K562 (cell line): ENCODE measurements around the gene MADD. TPM values are rescaled to one million over a fixed set of nuclear protein-coding genes. Genes with fewer than 3 reads are reported as not detected.

Experiments
- ARHGAP35 ChIP-seq: fragments of 450-650 bp; IDR thresholded peaks from 2 replicates; pipeline ENCODE4 v1.6.1; 2018; ENCODE audit not compliant: partially characterized antibody
- CC2D1A ChIP-seq: fragments of 450-650 bp; IDR thresholded peaks from 2 replicates; pipeline ENCODE4 v1.6.1; 2017; ENCODE audit warnings: mild to moderate bottlenecking
- DPF2 ChIP-seq: fragments of 450-650 bp; IDR thresholded peaks from 2 replicates; pipeline ENCODE4 v1.6.1; 2016
- FOXJ3 ChIP-seq: sonication (generic); formaldehyde crosslinking; IDR thresholded peaks from 2 replicates; pipeline ENCODE4 v1.4.0; 2020; ENCODE audit warnings: mild to moderate bottlenecking, missing genetic modification reagents
- ILF3 ChIP-seq: fragments of 450-650 bp; IDR thresholded peaks from 2 replicates; pipeline ENCODE4 v1.6.1; 2018; ENCODE audit warnings: antibody characterized with exemption, mild to moderate bottlenecking, moderate library complexity, borderline replicate concordance
- MAFG ChIP-seq: fragments of 450-650 bp; conservative IDR thresholded peaks from 2 replicates; pipeline ENCODE4 v1.6.1; 2016; ENCODE audit warnings: missing genetic modification characterization, missing compliant biosample characterization
- MAZ ChIP-seq, 2 experiments: fragments of 450-650 bp in 1 of 2; sonication (generic) in 1 of 2; formaldehyde crosslinking; IDR thresholded peaks in 1 of 2; conservative IDR thresholded peaks in 1 of 2; 2 replicates each; pipeline versions ENCODE4 v1.4.0 to v1.5.0; 2020; ENCODE audit warnings: mild to moderate bottlenecking in 1 of 2, missing genetic modification reagents in 1 of 2
- MEF2D ChIP-seq: conservative IDR thresholded peaks from 2 replicates; pipeline ENCODE4 v1.6.1; 2016; ENCODE audit warnings: low read depth, missing genetic modification characterization, missing compliant biosample characterization
- MTF1 ChIP-seq: fragments of 250-450 bp; sonication (Bioruptor Pico); IDR thresholded peaks from 2 replicates; pipeline ENCODE4 v1.9.0; 2021; ENCODE audit warnings: moderate library complexity, mild to moderate bottlenecking, inconsistent platforms, borderline replicate concordance
- NCOA2 ChIP-seq, 2 experiments: fragments of 450-650 bp; IDR thresholded peaks; 2 replicates each; pipeline ENCODE4 v1.6.1; 2018; ENCODE audit warnings: mild to moderate bottlenecking in 2 of 2, moderate library complexity in 1 of 2; ENCODE audit not compliant: partially characterized antibody in 2 of 2
- NCOA6 ChIP-seq: fragments of 450-650 bp; IDR thresholded peaks from 2 replicates; pipeline ENCODE4 v1.6.1; 2017; ENCODE audit warnings: mild to moderate bottlenecking
- PBX2 ChIP-seq, 2 experiments: IDR thresholded peaks in 1 of 2; conservative IDR thresholded peaks in 1 of 2; 2 replicates each; pipeline ENCODE4 v1.6.1; 2016; ENCODE audit warnings: low read depth in 2 of 2, mild to moderate bottlenecking in 1 of 2, missing compliant biosample characterization in 1 of 2, missing genetic modification characterization in 1 of 2, moderate library complexity in 1 of 2
- POLR2A ChIP-seq: fragments of 450-650 bp; conservative IDR thresholded peaks from 2 replicates; pipeline ENCODE4 v1.6.1; 2016
- RBBP5 ChIP-seq: fragments of 200-600 bp; sonication (generic); IDR thresholded peaks from 2 replicates; pipeline ENCODE4 v1.6.1; 2012; ENCODE audit warnings: borderline replicate concordance, mild to moderate bottlenecking, low read length, control low read depth, inconsistent platforms; ENCODE audit not compliant: insufficient read depth, poor library complexity, severe bottlenecking
- RBM39 ChIP-seq: fragments of 200-400 bp; formaldehyde crosslinking; optimal IDR thresholded peaks from 2 replicates; pipeline ENCODE3; 2018; ENCODE audit warnings: low read depth, low read length
- SMAD3 ChIP-seq: fragments of 450-650 bp; formaldehyde crosslinking; conservative IDR thresholded peaks from 2 replicates; pipeline ENCODE4 v1.4.0; 2020; ENCODE audit warnings: mild to moderate bottlenecking
- SMARCB1 ChIP-seq: IDR thresholded peaks from 2 replicates; pipeline ENCODE4 v1.6.1; 2011; ENCODE audit warnings: improper control_type of control experiment, low read depth; ENCODE audit not compliant: insufficient read length
- SRF ChIP-seq, 2 experiments: fragments of 250-450, 450-650 bp in 1 of 2; sonication (Bioruptor Pico) in 1 of 2; sonication (generic) in 1 of 2; formaldehyde crosslinking; IDR thresholded peaks; 2 replicates each; pipeline versions ENCODE4 v1.5.0 to v1.5.1; 2020 to 2022; ENCODE audit warnings: mild to moderate bottlenecking in 1 of 2, missing genetic modification reagents in 1 of 2
- STAT5A ChIP-seq: IDR thresholded peaks from 2 replicates; pipeline ENCODE4 v1.6.1; 2012; ENCODE audit warnings: low read length, inconsistent platforms, borderline replicate concordance
- TARDBP ChIP-seq: fragments of 450-650 bp; IDR thresholded peaks from 2 replicates; pipeline ENCODE4 v1.6.1; 2016
- TEAD1 ChIP-seq, 2 experiments: fragments of 450-650 bp in 1 of 2; sonication (generic) in 1 of 2; formaldehyde crosslinking; IDR thresholded peaks; 2 replicates each; pipeline versions ENCODE4 v1.4.0 to v1.8.0; 2020 to 2022; ENCODE audit warnings: mild to moderate bottlenecking in 2 of 2, missing genetic modification reagents in 1 of 2
- U2AF1 ChIP-seq: fragments of 200-400 bp; formaldehyde crosslinking; optimal IDR thresholded peaks from 2 replicates; pipeline ENCODE3; 2017; ENCODE audit warnings: mild to moderate bottlenecking, low read depth, low read length, moderate library complexity
- ZBTB8A ChIP-seq: fragments of 450-650 bp; IDR thresholded peaks from 2 replicates; pipeline ENCODE4 v1.6.1; 2018; ENCODE audit warnings: mild to moderate bottlenecking, moderate library complexity; ENCODE audit not compliant: partially characterized antibody
- ZFPM2 ChIP-seq: fragments of 250-450 bp; sonication (Bioruptor Pico); IDR thresholded peaks from 2 replicates; pipeline ENCODE4 v1.5.1; 2022; ENCODE audit warnings: mild to moderate bottlenecking
- ZNF124 ChIP-seq: sonication (generic); formaldehyde crosslinking; IDR thresholded peaks from 2 replicates; pipeline ENCODE4 v1.8.1; 2022; ENCODE audit warnings: missing genetic modification reagents
- ZNF668 ChIP-seq: fragments of 250-450 bp; sonication (Bioruptor Pico); IDR thresholded peaks from 2 replicates; pipeline ENCODE4 v1.8.0; 2022; ENCODE audit warnings: mild to moderate bottlenecking, inconsistent platforms
- ZNF766 ChIP-seq: fragments of 200-800 bp; sonication (Bioruptor generic); conservative IDR thresholded peaks from 2 replicates; pipeline ENCODE4 v1.6.1; 2016; ENCODE audit warnings: missing genetic modification characterization, missing compliant biosample characterization
- polyA plus RNA-seq, 8 experiments: library from polyadenylated mRNA; depleted of rRNA in 4 of 8; stranded (reverse) in 5 of 8; unstranded in 3 of 8; fragments of >200 nt; fragmentation: Nextera tagmentation in 2 of 8; fragmentation: Illumina TruSeq in 1 of 8; extraction: Ambion mirVana in 2 of 8; extraction: Trizol in 1 of 8; gene quantifications; 2 replicates each; pipeline versions ENCODE4 v1.2.1 to v1.2.3, GENCODE V29; 2011 to 2014; ENCODE audit warnings: inconsistent platforms in 1 of 8, missing spikeins in 1 of 8
- total RNA-seq, 7 experiments: library from RNA; depleted of rRNA in 6 of 7; stranded (reverse); fragments of >200 nt in 6 of 7; fragmentation: Illumina TruSeq in 2 of 7; extraction: Trizol in 2 of 7; gene quantifications; 2 replicates each; pipeline versions ENCODE4 v1.2.1 to v1.2.3, GENCODE V29; 2011 to 2021; ENCODE audit warnings: low replicate concordance in 1 of 7

The MADD gene
- total and polyA plus RNA-seq, 9 of the 15 experiments (the other 6 are each of a cell fraction or from before 2014, with no cell fraction given): 0.68 to 57.6 (median 33.6) TPM

GRCh38 chr11:47248664-47249377 lies 21.1 kb upstream of the MADD start, which contains the start of gene ACP2 (continued):
- TF ChIP-seq PBX2 (CRISPR knock-in tag; IDR thresholded peaks at IDR 0.05; ENCODE audit: low read depth) (no peak), PBX2 (tag; conservative IDR thresholded peaks at IDR 0.05; ENCODE audit: low read depth) (no peak; the same call in 1 of the 2 replicates), ILF3 (0 out of 2 replicates have a peak, but pooled peaks have one; percentile 51), U2AF1 (no peak), TEAD1 (CRISPR knock-in tag; IDR thresholded peaks at IDR 0.05) (peak; percentile 22 to 77; a peak in 3 of 4 replicates), ARHGAP35 (no peak), ZNF766 (peak; percentile 86; the same call in 1 of the 2 replicates), CC2D1A (peak; percentile 14; the same call in 1 of the 2 replicates), TARDBP (peak; percentile 89; the same call in 1 of the 2 replicates), STAT5A (peak; percentile 47; the same call in 1 of the 2 replicates), MAZ (CRISPR knock-in tag; conservative IDR thresholded peaks at IDR 0.05 in 1 of 2, IDR thresholded peaks at IDR 0.05 in 1 of 2) (peak in 1 of 2 experiments; percentile 79; a peak in 3 of 4 replicates), RBM39 (peak; percentile 31), FOXJ3 (CRISPR knock-in tag) (no peak), ZNF668 (CRISPR knock-in tag) (no peak), NCOA2 (IDR thresholded peaks at IDR 0.05; ENCODE audit: partially characterized antibody in 2 of 2) (no peak), ZFPM2 (0 out of 2 replicates have a peak, but pooled peaks have one; percentile 29), SRF (CRISPR knock-in tag; IDR thresholded peaks at IDR 0.05) (peak in 1 of 2 experiments; percentile 79; a peak in 2 of 4 replicates), DPF2 (peak; percentile 66), MEF2D (tag) (peak; percentile 83; the same call in 1 of the 2 replicates), POLR2A (peak; percentile 94), SMAD3 (CRISPR knock-in tag) (peak; percentile 66; the same call in 1 of the 2 replicates), ZBTB8A (no peak), RBBP5 (peak; percentile 81), SMARCB1 (no peak), NCOA6 (no peak; the same call in 1 of the 2 replicates), MAFG (tag) (no peak), MTF1 (CRISPR knock-in tag) (no peak), ZNF124 (CRISPR knock-in tag) (no peak)
